ENCODE data around the gene SMAD4. TPM values are rescaled to one million over a fixed set of nuclear protein-coding genes. Genes with fewer than 3 reads are reported as not detected.
"Not testable (repeated sequence)": the region's sequence is repeated elsewhere in the genome, so short reads cannot be mapped to it uniquely, and the experiment has no call there.

The SMAD4 gene
- total RNA-seq, 1 experiment from 2014 or later: 120 TPM

GRCh38 chr18:51098082-51098481 lies 68.1 kb downstream of the SMAD4 start:
- in situ Hi-C loops (cut with HindIII; ENCODE audit: low sequenced_read_pairs): no loop called here
- DNase-seq (ENCODE audit: low spot score): no peak

- no peak for DNase-seq (ENCODE audit: low spot score)
- in situ Hi-C loops (cut with HindIII; ENCODE audit: low sequenced_read_pairs): no loop called here
Measured at GRCh38 chr18:51098513-51098912, 68.5 kb downstream of the SMAD4 start.

- DNase-seq (ENCODE audit: low spot score): no peak
- in situ Hi-C loops (cut with HindIII; ENCODE audit: low sequenced_read_pairs): no loop called here
Measured at GRCh38 chr18:51100385-51101120, 70.5 kb downstream of the SMAD4 start.

GRCh38 chr18:51107082-51107481 lies 77.1 kb downstream of the SMAD4 start:
- in situ Hi-C loops (cut with HindIII; ENCODE audit: low sequenced_read_pairs): no loop called here
- DNase-seq (ENCODE audit: low spot score): no peak

- in situ Hi-C loops (cut with HindIII; ENCODE audit: low sequenced_read_pairs): no loop called here
- DNase-seq (ENCODE audit: low spot score): no peak
Measured at GRCh38 chr18:51107598-51108305, 77.7 kb downstream of the SMAD4 start.

- in situ Hi-C loops (cut with HindIII; ENCODE audit: low sequenced_read_pairs): no loop called here
Measured at GRCh38 chr18:51108330-51108729, 78.3 kb downstream of the SMAD4 start.

GRCh38 chr18:51110073-51110797 lies 80.2 kb downstream of the SMAD4 start:
- in situ Hi-C loops (cut with HindIII; ENCODE audit: low sequenced_read_pairs): no loop called here
- DNase-seq (ENCODE audit: low spot score): peak; percentile 35

More at GRCh38 chr18:51108330-51108729, 78.3 kb downstream of the SMAD4 start:
- DNase-seq (ENCODE audit: low spot score): no peak

GRCh38 chr18:51111633-51112355 lies 81.8 kb downstream of the SMAD4 start:
- in situ Hi-C loops (cut with HindIII; ENCODE audit: low sequenced_read_pairs); DNase-seq (ENCODE audit: low spot score): not testable (repeated sequence)

- in situ Hi-C loops (cut with HindIII; ENCODE audit: low sequenced_read_pairs); DNase-seq (ENCODE audit: low spot score): not testable (repeated sequence)
Measured at GRCh38 chr18:51116996-51117395, 87.0 kb downstream of the SMAD4 start.

GRCh38 chr18:51119561-51119960 lies 89.5 kb downstream of the SMAD4 start:
- DNase-seq (ENCODE audit: low spot score); in situ Hi-C loops (cut with HindIII; ENCODE audit: low sequenced_read_pairs): not testable (repeated sequence)

GRCh38 chr18:51119976-51120375 lies 90.0 kb downstream of the SMAD4 start:
- in situ Hi-C loops (cut with HindIII; ENCODE audit: low sequenced_read_pairs); DNase-seq (ENCODE audit: low spot score): not testable (repeated sequence)

- DNase-seq (ENCODE audit: low spot score): no peak
- in situ Hi-C loops (cut with HindIII; ENCODE audit: low sequenced_read_pairs): no loop called here
Measured at GRCh38 chr18:51120809-51121596, 91.0 kb downstream of the SMAD4 start.

- no peak for DNase-seq (ENCODE audit: low spot score)
- in situ Hi-C loops (cut with HindIII; ENCODE audit: low sequenced_read_pairs): no loop called here
Measured at GRCh38 chr18:51121597-51121857, 91.5 kb downstream of the SMAD4 start.

- in situ Hi-C loops (cut with HindIII; ENCODE audit: low sequenced_read_pairs): no loop called here
Measured at GRCh38 chr18:51122266-51123045, 92.4 kb downstream of the SMAD4 start.

GRCh38 chr18:51123046-51123395 lies 93.0 kb downstream of the SMAD4 start:
- in situ Hi-C loops (cut with HindIII; ENCODE audit: low sequenced_read_pairs): no loop called here

More at GRCh38 chr18:51122266-51123045, 92.4 kb downstream of the SMAD4 start:
- no peak for DNase-seq (ENCODE audit: low spot score)

GRCh38 chr18:51123481-51123880 lies 93.5 kb downstream of the SMAD4 start:
- no peak for DNase-seq (ENCODE audit: low spot score)
- in situ Hi-C loops (cut with HindIII; ENCODE audit: low sequenced_read_pairs): no loop called here

More at GRCh38 chr18:51123046-51123395, 93.0 kb downstream of the SMAD4 start:
- no peak for DNase-seq (ENCODE audit: low spot score)

- no peak for DNase-seq (ENCODE audit: low spot score)
- in situ Hi-C loops (cut with HindIII; ENCODE audit: low sequenced_read_pairs): no loop called here
Measured at GRCh38 chr18:51123936-51124486, 94.0 kb downstream of the SMAD4 start.

GRCh38 chr18:51125976-51126375 lies 96.0 kb downstream of the SMAD4 start:
- DNase-seq (ENCODE audit: low spot score): no peak
- in situ Hi-C loops (cut with HindIII; ENCODE audit: low sequenced_read_pairs): no loop called here
